Endothelial cell of umbilical vein (primary cell): ENCODE data around the gene RASIP1. TPM values are rescaled to one million over a fixed set of nuclear protein-coding genes. Genes with fewer than 3 reads are reported as not detected.
A peak's percentile ranks its signal among the peaks of the same experiment; 100 is the strongest.

ENCODE experiments used
- BruUV-seq: library from RNA; stranded (reverse); fragments of 400-500 nt; replicated peaks from 2 replicates; lab custom pipeline; 2021; lab: Mats Ljungman, UMichigan
- CTCF ChIA-PET: fragments of 300-600, 350-600 bp; sonication (Branson Sonifier 250); formaldehyde crosslinking; loops from one replicate; lab custom pipeline; 2021; ENCODE audit warnings: antibody characterized with exemption, inconsistent platforms; lab: Charles Lee
- POLR2A ChIA-PET: fragments of 300-600, 350-600 bp; sonication (Branson Sonifier 250); formaldehyde crosslinking; loops from one replicate; lab custom pipeline; 2021; ENCODE audit warnings: antibody characterized with exemption, inconsistent platforms; lab: Charles Lee
- DNase-seq: peaks from one replicate; pipeline ENCODE4 v3.0.0-alpha.2; 2011; ENCODE audit warnings: low read depth, low spot score
- FAIRE-seq: peaks from 2 replicates; lab custom pipeline; 2011; peaks lifted over from hg19 to GRCh38; lab: Jason Lieb, UNC
- H2AFZ ChIP-seq: 2 replicates; pipeline ENCODE4 v1.6.0; 2012; ENCODE audit warnings: low read depth, low read length, control low read depth, inconsistent platforms
- H3K27ac ChIP-seq: 2 replicates; pipeline ENCODE4 v1.5.1; 2011; ENCODE audit warnings: low read depth, mild to moderate bottlenecking, control low read depth, low read length, moderate library complexity; ENCODE audit not compliant: insufficient read depth
- H3K27me3 ChIP-seq, 2 experiments: 2 replicates each; pipeline versions ENCODE4 v1.6.0 to v1.6.1; 2011; ENCODE audit warnings: low read length in 2 of 2, mixed read lengths in 1 of 2; ENCODE audit not compliant: control insufficient read depth in 2 of 2, insufficient read depth in 2 of 2
- H3K36me3 ChIP-seq, 2 experiments: 2 replicates in 1 of 2; 3 replicates in 1 of 2; pipeline ENCODE4 v1.5.1; 2011; ENCODE audit warnings: low read length in 2 of 2, mild to moderate bottlenecking in 1 of 2, moderate library complexity in 1 of 2; ENCODE audit not compliant: control insufficient read depth in 2 of 2, insufficient read depth in 2 of 2; ENCODE audit errors: extremely low read depth in 1 of 2
- H3K4me1 ChIP-seq: 3 replicates; pipeline ENCODE4 v1.5.1; 2011; ENCODE audit warnings: mild to moderate bottlenecking, low read length; ENCODE audit not compliant: control insufficient read depth, insufficient read depth; ENCODE audit errors: extremely low read depth
- H3K4me2 ChIP-seq: 2 replicates; pipeline ENCODE4 v1.6.1; 2011; ENCODE audit warnings: low read length, control low read depth, mixed read lengths; ENCODE audit not compliant: insufficient read depth
- H3K4me3 ChIP-seq, 3 experiments: fragments of 200-600 bp in 1 of 3; sonication (generic), shearing (Covaris generic) in 1 of 3; replicated peaks in 1 of 3; 2 replicates each; pipeline ENCODE4 v1.5.1; 2011 to 2016; ENCODE audit warnings: control low read depth in 3 of 3, low read length in 3 of 3, mild to moderate bottlenecking in 2 of 3, inconsistent platforms in 1 of 3, low read depth in 1 of 3, moderate library complexity in 1 of 3; ENCODE audit not compliant: insufficient read depth in 1 of 3
- H3K79me2 ChIP-seq: 2 replicates; pipeline ENCODE4 v1.6.0; 2012; ENCODE audit warnings: low read length, inconsistent platforms; ENCODE audit not compliant: control insufficient read depth, insufficient read depth
- H3K9ac ChIP-seq: replicated peaks from 2 replicates; pipeline ENCODE3; 2011; ENCODE audit warnings: low read length, control low read depth; ENCODE audit not compliant: insufficient read depth; ENCODE audit errors: extremely low read depth
- H3K9me1 ChIP-seq: replicated peaks from 3 replicates; pipeline ENCODE4 v1.6.0; 2011; ENCODE audit warnings: mild to moderate bottlenecking, low read length; ENCODE audit not compliant: control insufficient read depth, insufficient read depth; ENCODE audit errors: extremely low read depth
- H3K9me3 ChIP-seq: replicated peaks from 2 replicates; pipeline ENCODE4 v1.5.1; 2012; ENCODE audit warnings: low read length, inconsistent platforms; ENCODE audit not compliant: control insufficient read depth, insufficient read depth
- H4K20me1 ChIP-seq: replicated peaks from 2 replicates; pipeline ENCODE3; 2011; ENCODE audit warnings: mild to moderate bottlenecking, low read length; ENCODE audit not compliant: control insufficient read depth, insufficient read depth; ENCODE audit errors: extremely low read depth
- CTCF ChIP-seq, 2 donors: IDR thresholded peaks; 1 replicate in 1 of 2; 2 replicates in 1 of 2; pipeline ENCODE4 v1.5.1; 2011; ENCODE audit warnings: low read length in 2 of 2, mild to moderate bottlenecking in 2 of 2, moderate library complexity in 2 of 2, control low read depth in 1 of 2, inconsistent platforms in 1 of 2, low read depth in 1 of 2; ENCODE audit not compliant: insufficient read depth in 1 of 2; ENCODE audit errors: extremely low read depth in 1 of 2
- EZH2 ChIP-seq: IDR thresholded peaks from 2 replicates; pipeline ENCODE4 v1.6.1; 2012; ENCODE audit warnings: borderline replicate concordance, low read depth, mild to moderate bottlenecking, moderate library complexity, low read length, inconsistent platforms; ENCODE audit not compliant: severe bottlenecking
- FOS ChIP-seq: IDR thresholded peaks from 2 replicates; pipeline ENCODE4 v1.6.1; 2011; ENCODE audit warnings: mild to moderate bottlenecking, low read length, moderate library complexity, borderline replicate concordance; ENCODE audit not compliant: insufficient read depth
- GATA2 ChIP-seq: IDR thresholded peaks from 2 replicates; pipeline ENCODE4 v1.7.0; 2011; ENCODE audit warnings: low read depth, mild to moderate bottlenecking, moderate library complexity, mixed read lengths, low read length; ENCODE audit not compliant: insufficient read length, insufficient read depth
- JUN ChIP-seq: IDR thresholded peaks from 2 replicates; pipeline ENCODE4 v1.6.1; 2011; ENCODE audit warnings: borderline replicate concordance, low read depth; ENCODE audit not compliant: insufficient read length, insufficient read depth
- MAX ChIP-seq: IDR thresholded peaks from 2 replicates; pipeline ENCODE4 v1.6.1; 2011; ENCODE audit not compliant: insufficient read depth, insufficient read length
- MYC ChIP-seq: IDR thresholded peaks from one replicate; pipeline ENCODE4 v1.6.1; 2011; ENCODE audit warnings: mild to moderate bottlenecking, low read depth, low read length
- POLR2A ChIP-seq: IDR thresholded peaks from 2 replicates; pipeline ENCODE4 v1.6.1; 2012; ENCODE audit warnings: low read depth, mild to moderate bottlenecking, control low read depth, low read length
- POLR2AphosphoS5 ChIP-seq: IDR thresholded peaks from 2 replicates; pipeline ENCODE4 v1.6.1; 2012; ENCODE audit warnings: low read depth, mild to moderate bottlenecking, control low read depth, low read length, moderate library complexity; ENCODE audit not compliant: insufficient read depth
- dilution Hi-C: fragments of 300-500 bp; cut with MboI; formaldehyde crosslinking; loops from one replicate; pipeline ENCODE4 v1.15.0; 2019; ENCODE audit warnings: low sequenced_read_pairs; ENCODE audit not compliant: extremely low pct_ligation_motif_present
- intact Hi-C: fragments of 100-400 bp; cut with micrococcal nuclease; formaldehyde crosslinking; loops from one replicate; pipeline ENCODE4 v1.10.0; 2022
- polyA plus RNA-seq, 4 experiments: library from polyadenylated mRNA; depleted of rRNA in 3 of 4; stranded (reverse) in 3 of 4; unstranded in 1 of 4; fragments of >200 nt; gene quantifications; 2 replicates each; pipeline versions ENCODE4 v1.2.1 to v1.2.3, GENCODE V29; 2011 to 2012; ENCODE audit warnings: missing spikeins in 1 of 4
- total RNA-seq: library from RNA; stranded (reverse); gene quantifications from 2 replicates; pipeline ENCODE4 v1.2.3, GENCODE V29; 2021

Gene RASIP1
- total and polyA plus RNA-seq, 2 donors (not counting 3 experiments of a cell fraction or from before 2014, with no cell fraction given): 66.2 to 82.1 TPM

- BruUV-seq: no TSS peak
- peak overlapping the region; percentile 68 for H3K4me2 ChIP-seq
These were observed 43.9 kb downstream of the RASIP1 start for GRCh38 chr19:48696353-48697010.

GRCh38 chr19:48695743-48696352 is 44.6 kb downstream of the RASIP1 start, which contains the start of gene FUT2:
FUT2 (plus strand) TSS chr19:48695971; CDS start chr19:48702957, 6,986 bp downstream.
- DNase-seq (no peak), FAIRE-seq (no peak)
- Histone ChIP-seq H3K4me3 (peak within 1 kb of the TSS in 2 of 3 experiments; percentile 6 to 44), H3K4me2 (peak within 1 kb of the TSS; percentile 68), H3K36me3 (no peaks in the 10 kb centered on the region), H3K79me2 (no peaks in the 10 kb centered on the region), H3K9me3 (no peaks in the 10 kb centered on the region), H3K27me3 (no peaks in the 10 kb centered on the region), H3K9ac (no peak within 1 kb of the TSS), H4K20me1 (no peaks in the 10 kb centered on the region), H3K4me1 (peaks cover 16% of the 10 kb centered on the region), H3K27ac (no peak within 1 kb of the TSS), H3K9me1 (no peaks in the 10 kb centered on the region), H2AFZ (peak within 1 kb of the TSS; percentile 97)
- intact Hi-C loops (no loop called here), dilution Hi-C loops (no loop called here)
- ChIA-PET POLR2A (interaction anchor here (0.6 kb wide), 2 partner anchors 264 to 430 kb away, joined by 3 read pairs; no protein-coding TSS in a partner anchor), CTCF (interaction anchor here (0.6 to 2.8 kb wide), 5 partner anchors 17 to 50 kb away, joined by 3 to 10 read pairs (median 7); partner anchors contain the start of gene CA11)
- no peak for TF ChIP-seq POLR2A
- no peak for TF ChIP-seq POLR2AphosphoS5
- no peak for TF ChIP-seq JUN
- TF ChIP-seq MYC: no peak
- TF ChIP-seq FOS: no peak
- TF ChIP-seq CTCF (IDR thresholded peaks at IDR 0.05; ENCODE audit: extremely low read depth in 1 of 2, insufficient read depth in 1 of 2, low read depth in 1 of 2, low read length in 2 of 2): no peak
- TF ChIP-seq GATA2: no peak
- TF ChIP-seq MAX: no peak
- TF ChIP-seq EZH2: no peak
- BruUV-seq: no TSS peak

More at GRCh38 chr19:48696353-48697010, 43.9 kb downstream of the RASIP1 start:
- ChIA-PET CTCF (interaction anchor here (0.6 to 2.8 kb wide), 6 partner anchors 16 to 67 kb away, joined by 3 to 10 read pairs (median 5); partner anchors contain the start of gene CA11), POLR2A (interaction anchor here (0.6 kb wide), 2 partner anchors 265 to 429 kb away, joined by 3 read pairs; no protein-coding TSS in a partner anchor)
- Histone ChIP-seq H3K36me3 (no peaks in the 10 kb centered on the region), H3K79me2 (no peaks in the 10 kb centered on the region), H3K9ac (no peak overlapping the region), H3K4me1 (peaks cover 16% of the 10 kb centered on the region), H2AFZ (peak overlapping the region; percentile 97), H3K9me3 (no peaks in the 10 kb centered on the region), H3K9me1 (no peaks in the 10 kb centered on the region), H4K20me1 (no peaks in the 10 kb centered on the region), H3K4me3 (peak overlapping the region in 2 of 3 experiments; percentile 6 to 44), H3K27me3 (no peaks in the 10 kb centered on the region), H3K27ac (no peak overlapping the region)
- FAIRE-seq (peak; percentile 46), DNase-seq (no peak)
- TF ChIP-seq MYC (no peak), GATA2 (no peak), MAX (no peak)
- dilution Hi-C loops (no loop called here), intact Hi-C loops (no loop called here)
